ENCODE measurements around the gene CPE. TPM values are rescaled to one million over a fixed set of nuclear protein-coding genes. Genes with fewer than 3 reads are reported as not detected.

Gene CPE
- total RNA-seq, 2 donors from 2014 or later, result 395 to 458 TPM

DNA sequence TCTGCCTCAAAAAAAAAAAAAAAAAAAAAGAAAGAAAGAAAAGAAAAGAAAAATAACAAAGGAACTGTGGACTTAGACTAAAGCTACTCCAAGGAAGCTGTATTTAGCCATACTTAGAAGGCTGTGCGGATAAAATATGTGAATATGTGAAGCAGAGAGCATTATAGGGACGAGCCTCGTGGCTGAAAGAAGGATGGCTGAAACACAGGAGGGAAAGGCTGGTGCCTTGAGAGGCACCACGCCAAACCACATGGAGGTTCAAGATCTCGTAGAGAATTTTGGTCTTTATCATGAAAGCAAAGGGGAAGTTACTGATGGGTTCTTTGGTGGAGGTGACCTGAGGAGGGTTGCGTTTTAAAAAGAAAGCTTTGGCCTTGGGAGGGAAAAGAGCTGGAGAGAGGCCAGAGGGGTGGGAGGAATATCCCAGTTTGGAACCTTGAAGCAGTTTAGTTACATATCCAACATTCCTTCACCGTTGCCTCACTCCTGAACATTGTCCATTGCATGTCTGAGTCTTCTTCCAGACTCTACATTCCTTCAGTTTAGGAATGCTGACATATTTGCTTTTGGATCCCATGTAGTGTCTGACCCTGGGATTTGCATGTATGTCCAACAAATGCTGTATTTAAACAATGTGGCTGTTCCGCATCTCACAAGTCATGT lies 82.5 kb downstream of the CPE start:
- Histone ChIP-seq H3K4me3 (peak overlapping the region; percentile 66), H3K4me1 (ENCODE audit: control insufficient read depth in 1 of 2, low read depth in 2 of 2) (peaks cover 17 to 26% of the 10 kb centered on the region in 2 donors), H3K27ac (peak overlapping the region in 1 of 2 donors; percentile 61), H3K9me3 (no peaks in the 10 kb centered on the region), H3K36me3 (no peaks in the 10 kb centered on the region), H3K27me3 (replicated peaks; ENCODE audit: insufficient read depth) (no peaks in the 10 kb centered on the region)
- TF ChIP-seq, protein P1, sequence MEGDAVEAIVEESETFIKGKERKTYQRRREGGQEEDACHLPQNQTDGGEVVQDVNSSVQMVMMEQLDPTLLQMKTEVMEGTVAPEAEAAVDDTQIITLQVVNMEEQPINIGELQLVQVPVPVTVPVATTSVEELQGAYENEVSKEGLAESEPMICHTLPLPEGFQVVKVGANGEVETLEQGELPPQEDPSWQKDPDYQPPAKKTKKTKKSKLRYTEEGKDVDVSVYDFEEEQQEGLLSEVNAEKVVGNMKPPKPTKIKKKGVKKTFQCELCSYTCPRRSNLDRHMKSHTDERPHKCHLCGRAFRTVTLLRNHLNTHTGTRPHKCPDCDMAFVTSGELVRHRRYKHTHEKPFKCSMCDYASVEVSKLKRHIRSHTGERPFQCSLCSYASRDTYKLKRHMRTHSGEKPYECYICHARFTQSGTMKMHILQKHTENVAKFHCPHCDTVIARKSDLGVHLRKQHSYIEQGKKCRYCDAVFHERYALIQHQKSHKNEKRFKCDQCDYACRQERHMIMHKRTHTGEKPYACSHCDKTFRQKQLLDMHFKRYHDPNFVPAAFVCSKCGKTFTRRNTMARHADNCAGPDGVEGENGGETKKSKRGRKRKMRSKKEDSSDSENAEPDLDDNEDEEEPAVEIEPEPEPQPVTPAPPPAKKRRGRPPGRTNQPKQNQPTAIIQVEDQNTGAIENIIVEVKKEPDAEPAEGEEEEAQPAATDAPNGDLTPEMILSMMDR (IDR thresholded peaks at IDR 0.05), result no peak
- ATAC-seq (ENCODE audit: insufficient number of reproducible peaks, low FRiP score, low read depth) (no peak), DNase-seq (ENCODE audit: low spot score) (no peak)

DNA sequence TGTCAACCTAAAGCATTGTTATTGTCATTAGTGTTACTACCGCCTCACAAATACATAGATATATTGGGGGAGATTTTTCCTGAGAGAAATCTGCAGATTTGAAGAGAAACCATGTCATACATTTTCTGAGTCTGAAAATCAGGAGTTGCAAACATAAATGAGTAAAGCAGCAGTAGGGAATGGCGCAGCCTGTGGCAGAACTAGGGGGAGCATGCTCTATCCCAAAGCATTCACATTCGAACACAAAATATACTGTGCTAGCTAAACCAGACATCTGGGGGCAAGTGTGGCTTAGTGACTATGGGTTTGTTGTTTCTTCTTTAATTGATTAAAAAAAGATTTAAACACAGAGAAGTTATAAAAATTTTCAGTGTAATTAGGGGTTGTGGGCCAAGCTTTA lies 83.2 kb downstream of the CPE start:
- TF ChIP-seq, protein P1 (IDR thresholded peaks at IDR 0.05), result no peak
- no peak for DNase-seq (ENCODE audit: low spot score)
- no peak for ATAC-seq (ENCODE audit: insufficient number of reproducible peaks, low FRiP score, low read depth)
- Histone ChIP-seq H3K36me3 (no peaks in the 10 kb centered on the region), H3K4me3 (peak overlapping the region; percentile 66), H3K9me3 (no peaks in the 10 kb centered on the region), H3K27me3 (replicated peaks; ENCODE audit: insufficient read depth) (no peaks in the 10 kb centered on the region), H3K4me1 (ENCODE audit: control insufficient read depth in 1 of 2, low read depth in 2 of 2) (peaks cover 17 to 26% of the 10 kb centered on the region in 2 donors), H3K27ac (peak overlapping the region in 1 of 2 donors; percentile 61)

DNA sequence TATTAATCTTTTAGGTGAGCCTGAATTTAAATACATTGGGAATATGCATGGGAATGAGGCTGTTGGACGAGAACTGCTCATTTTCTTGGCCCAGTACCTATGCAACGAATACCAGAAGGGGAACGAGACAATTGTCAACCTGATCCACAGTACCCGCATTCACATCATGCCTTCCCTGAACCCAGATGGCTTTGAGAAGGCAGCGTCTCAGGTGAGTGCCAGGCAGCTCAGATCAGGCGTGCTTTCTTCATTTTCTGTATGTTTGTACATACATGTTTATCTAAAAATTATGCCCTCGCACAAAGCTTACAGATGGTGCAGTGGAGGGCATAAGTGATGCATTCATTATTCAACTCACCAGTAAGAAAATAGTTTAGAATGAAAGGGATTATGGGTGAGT lies 85.6 kb downstream of the CPE start:
- DNase-seq (ENCODE audit: low spot score) (no peak), ATAC-seq (ENCODE audit: insufficient number of reproducible peaks, low FRiP score, low read depth) (no peak)
- Histone ChIP-seq H3K9me3 (no peaks in the 10 kb centered on the region), H3K27me3 (replicated peaks; ENCODE audit: insufficient read depth) (no peaks in the 10 kb centered on the region), H3K36me3 (peaks cover 5% of the 10 kb centered on the region), H3K27ac (peak overlapping the region in 1 of 2 donors; percentile 61), H3K4me1 (ENCODE audit: control insufficient read depth in 1 of 2, low read depth in 2 of 2) (peaks cover 17 to 26% of the 10 kb centered on the region in 2 donors), H3K4me3 (no peak overlapping the region)
- TF ChIP-seq, protein P1 (IDR thresholded peaks at IDR 0.05), result no peak

DNA sequence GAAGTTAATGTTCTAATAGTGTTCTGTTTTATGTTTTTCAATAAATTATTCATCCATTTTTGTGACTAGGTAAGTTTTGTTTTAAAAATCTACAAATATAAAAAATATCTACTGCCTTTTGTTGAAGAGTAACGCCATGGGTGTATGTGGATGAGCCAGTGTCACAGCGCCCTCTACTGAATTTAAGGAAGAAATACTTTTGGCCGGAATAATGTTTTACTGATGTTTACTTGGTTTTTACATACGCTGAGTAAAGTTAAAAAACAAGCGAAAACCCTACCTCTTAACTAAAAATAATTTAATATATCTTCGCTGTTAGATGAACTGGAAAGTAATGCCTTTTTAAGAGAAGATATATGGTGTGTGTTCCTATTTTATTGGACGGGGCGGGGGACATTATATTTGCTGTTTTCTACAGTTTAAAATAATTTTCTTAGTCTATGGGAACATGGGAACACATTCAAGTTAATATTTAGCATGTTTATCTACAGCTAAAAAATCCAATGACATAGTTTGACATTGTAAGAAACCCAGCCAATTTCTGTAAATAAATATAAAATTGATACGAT lies 86.1 kb downstream of the CPE start:
- ATAC-seq (ENCODE audit: insufficient number of reproducible peaks, low FRiP score, low read depth) (no peak), DNase-seq (ENCODE audit: low spot score) (no peak)
- H3K27ac ChIP-seq, result peak overlapping the region in 1 of 2 donors; percentile 61
- TF ChIP-seq, protein P1 (IDR thresholded peaks at IDR 0.05), result peak; percentile 73
- no peaks in the 10 kb centered on the region for H3K9me3 ChIP-seq
- no peaks in the 10 kb centered on the region for H3K27me3 ChIP-seq (replicated peaks; ENCODE audit: insufficient read depth)
- no peak overlapping the region for H3K4me3 ChIP-seq
- peaks cover 17 to 26% of the 10 kb centered on the region in 2 donors for H3K4me1 ChIP-seq (ENCODE audit: control insufficient read depth in 1 of 2, low read depth in 2 of 2)
- H3K36me3 ChIP-seq, result peaks cover 9% of the 10 kb centered on the region

DNA sequence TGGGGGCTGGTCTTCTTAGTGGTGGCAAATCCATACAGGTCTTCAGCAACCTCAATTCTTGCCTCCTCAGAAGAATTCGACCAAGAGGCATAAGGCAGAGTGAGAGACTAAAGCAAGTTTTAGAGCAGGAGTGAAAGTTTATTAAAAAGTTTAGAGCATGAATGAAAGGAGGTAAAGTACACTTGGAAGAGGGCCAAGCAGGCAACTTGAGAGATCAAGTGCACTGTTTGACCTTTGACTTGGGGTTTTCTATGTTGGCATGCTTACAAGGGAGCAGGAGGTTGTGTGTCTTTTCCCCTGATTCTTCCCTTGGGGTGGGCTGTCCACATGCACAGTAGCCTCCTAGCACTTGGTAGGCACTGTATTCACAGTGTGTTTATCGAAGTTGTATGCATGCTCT lies 91.2 kb downstream of the CPE start:
- Histone ChIP-seq H3K27me3 (replicated peaks; ENCODE audit: insufficient read depth) (no peaks in the 10 kb centered on the region), H3K27ac (no peak overlapping the region), H3K4me1 (ENCODE audit: control insufficient read depth in 1 of 2, low read depth in 2 of 2) (no peaks in the 10 kb centered on the region), H3K36me3 (peaks cover 9% of the 10 kb centered on the region), H3K9me3 (no peaks in the 10 kb centered on the region), H3K4me3 (no peak overlapping the region)
- DNase-seq (ENCODE audit: low spot score), result no peak
- TF ChIP-seq, protein P1 (IDR thresholded peaks at IDR 0.05), result no peak
- no peak for ATAC-seq (ENCODE audit: insufficient number of reproducible peaks, low FRiP score, low read depth)
